ENCODE data around the gene SUPT5H. TPM values are rescaled to one million over a fixed set of nuclear protein-coding genes. Genes with fewer than 3 reads are reported as not detected.
A peak's percentile ranks its signal among the peaks of the same experiment; 100 is the strongest.

SUPT5H gene
- total RNA-seq, 1 experiment from 2014 or later = 122 TPM

GRCh38 chr19:39499932-39500331 lies 54.5 kb downstream of the SUPT5H start:
- no peaks in the 10 kb centered on the region for H3K9me3 Mint-ChIP-seq (ENCODE audit: unreplicated experiment)
- no peaks in the 10 kb centered on the region for H3K36me3 Mint-ChIP-seq (ENCODE audit: insufficient read depth, unreplicated experiment)
- peaks cover 7% of the 10 kb centered on the region for H3K4me1 Mint-ChIP-seq (ENCODE audit: insufficient read depth, unreplicated experiment)
- BruUV-seq (replicated peaks) = no TSS peak
- no peak overlapping the region for H3K27ac Mint-ChIP-seq (ENCODE audit: low read depth, unreplicated experiment)
- intact Hi-C loops (cut with micrococcal nuclease) = no loop called here
- peaks cover 33% of the 10 kb centered on the region for H3K27me3 Mint-ChIP-seq (ENCODE audit: insufficient read depth, unreplicated experiment)
- no peak for DNase-seq (ENCODE audit: unreplicated experiment)
- ChIA-PET CTCF (interaction anchor here (2.8 kb wide), 1 partner anchor 60 kb away, joined by 11 read pairs; no protein-coding TSS in a partner anchor), POLR2A (interaction anchor here (1.1 kb wide), 1 partner anchor 55 kb away, joined by 3 read pairs; the partner anchor contains the start of gene SUPT5H)
- TF ChIP-seq CTCF (IDR thresholded peaks at IDR 0.05; ENCODE audit: unreplicated experiment) = no peak
- H3K4me3 Mint-ChIP-seq (ENCODE audit: unreplicated experiment) = no peak overlapping the region

- Mint-ChIP-seq H3K27ac (ENCODE audit: low read depth, unreplicated experiment) (no peak overlapping the region), H3K4me3 (ENCODE audit: unreplicated experiment) (no peak overlapping the region), H3K4me1 (ENCODE audit: insufficient read depth, unreplicated experiment) (peaks cover 7% of the 10 kb centered on the region), H3K27me3 (ENCODE audit: insufficient read depth, unreplicated experiment) (peaks cover 38% of the 10 kb centered on the region), H3K36me3 (ENCODE audit: insufficient read depth, unreplicated experiment) (no peaks in the 10 kb centered on the region), H3K9me3 (ENCODE audit: unreplicated experiment) (no peaks in the 10 kb centered on the region)
- no peak for TF ChIP-seq CTCF (IDR thresholded peaks at IDR 0.05; ENCODE audit: unreplicated experiment)
- ChIA-PET POLR2A (no interaction called here), CTCF (interaction anchor here (1.0 to 2.8 kb wide), 3 partner anchors 33 to 60 kb away, joined by 3 to 11 read pairs (median 3); no protein-coding TSS in a partner anchor)
- intact Hi-C loops (cut with micrococcal nuclease) = no loop called here
- no peak for DNase-seq (ENCODE audit: unreplicated experiment)
- no TSS peak for BruUV-seq (replicated peaks)
Measured at GRCh38 chr19:39500543-39500942, 55.2 kb downstream of the SUPT5H start.

- no peak for TF ChIP-seq CTCF (IDR thresholded peaks at IDR 0.05; ENCODE audit: unreplicated experiment)
- intact Hi-C loops (cut with micrococcal nuclease) = no loop called here
- no TSS peak for BruUV-seq (replicated peaks)
- no peaks in the 10 kb centered on the region for H3K9me3 Mint-ChIP-seq (ENCODE audit: unreplicated experiment)
- peaks cover 7% of the 10 kb centered on the region for H3K4me1 Mint-ChIP-seq (ENCODE audit: insufficient read depth, unreplicated experiment)
- no peak overlapping the region for H3K27ac Mint-ChIP-seq (ENCODE audit: low read depth, unreplicated experiment)
- POLR2A ChIA-PET = interaction anchor here (0.7 kb wide), 1 partner anchor 1215 kb away, joined by 3 read pairs; the partner anchor contains the start of genes COQ8B and ITPKC
- no peaks in the 10 kb centered on the region for H3K36me3 Mint-ChIP-seq (ENCODE audit: insufficient read depth, unreplicated experiment)
- peaks cover 45% of the 10 kb centered on the region for H3K27me3 Mint-ChIP-seq (ENCODE audit: insufficient read depth, unreplicated experiment)
- H3K4me3 Mint-ChIP-seq (ENCODE audit: unreplicated experiment) = no peak overlapping the region
- CTCF ChIA-PET = interaction anchor here (1.0 to 2.8 kb wide), 3 partner anchors 33 to 61 kb away, joined by 3 to 11 read pairs (median 3); no protein-coding TSS in a partner anchor
- no peak for DNase-seq (ENCODE audit: unreplicated experiment)
Measured at GRCh38 chr19:39501340-39501739, 56.0 kb downstream of the SUPT5H start.

GRCh38 chr19:39502640-39503417 lies 57.4 kb downstream of the SUPT5H start:
- CTCF ChIA-PET = interaction anchor here (0.5 to 1.1 kb wide), 10 partner anchors 8 to 64 kb away, joined by 3 to 6 read pairs (median 3); partner anchors contain the start of gene EID2B
- peaks cover 7% of the 10 kb centered on the region for H3K4me1 Mint-ChIP-seq (ENCODE audit: insufficient read depth, unreplicated experiment)
- H3K9me3 Mint-ChIP-seq (ENCODE audit: unreplicated experiment) = no peaks in the 10 kb centered on the region
- BruUV-seq (replicated peaks) = no TSS peak
- H3K4me3 Mint-ChIP-seq (ENCODE audit: unreplicated experiment) = no peak overlapping the region
- DNase-seq (ENCODE audit: unreplicated experiment) = peak; percentile 69
- intact Hi-C loops (cut with micrococcal nuclease) = no loop called here
- POLR2A ChIA-PET = interaction anchor here (0.9 kb wide), 1 partner anchor 62 kb away, joined by 4 read pairs; no protein-coding TSS in a partner anchor
- TF ChIP-seq CTCF (IDR thresholded peaks at IDR 0.05; ENCODE audit: unreplicated experiment) = peak; percentile 77
- no peaks in the 10 kb centered on the region for H3K36me3 Mint-ChIP-seq (ENCODE audit: insufficient read depth, unreplicated experiment)
- H3K27me3 Mint-ChIP-seq (ENCODE audit: insufficient read depth, unreplicated experiment) = peaks cover 56% of the 10 kb centered on the region
- no peak overlapping the region for H3K27ac Mint-ChIP-seq (ENCODE audit: low read depth, unreplicated experiment)
